ENCODE data around the gene SCGN.
A peak's percentile ranks its signal among the peaks of the same experiment; 100 is the strongest.

Gene SCGN

DNA sequence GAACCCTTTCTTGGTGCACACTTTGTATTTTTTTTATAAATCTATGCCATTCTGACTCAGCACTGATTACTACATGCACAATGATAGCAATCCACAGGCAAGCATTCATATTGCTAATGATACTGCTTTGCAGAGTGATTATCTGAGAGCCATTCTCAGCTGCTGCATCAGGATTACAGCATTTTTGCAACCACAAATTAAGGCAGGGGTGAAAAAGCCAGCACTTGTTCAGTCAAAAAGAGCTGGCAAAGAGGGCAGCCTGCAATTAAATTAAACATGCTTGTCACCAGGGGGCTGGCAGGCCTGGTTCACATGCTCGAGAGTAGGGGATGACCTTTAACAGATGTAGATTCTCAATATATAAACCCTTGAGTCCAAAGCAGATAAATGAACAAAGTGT is 61.8 kb downstream of the SCGN start:
- no peak for ATAC-seq
- TF ChIP-seq TCF4 (CRISPR knock-in tag; IDR thresholded peaks at IDR 0.05; ENCODE audit: borderline replicate concordance) = no peak
- TF ChIP-seq PPARA (CRISPR knock-in tag; IDR thresholded peaks at IDR 0.05; ENCODE audit: borderline replicate concordance) = no peak
- TF ChIP-seq, protein P1, sequence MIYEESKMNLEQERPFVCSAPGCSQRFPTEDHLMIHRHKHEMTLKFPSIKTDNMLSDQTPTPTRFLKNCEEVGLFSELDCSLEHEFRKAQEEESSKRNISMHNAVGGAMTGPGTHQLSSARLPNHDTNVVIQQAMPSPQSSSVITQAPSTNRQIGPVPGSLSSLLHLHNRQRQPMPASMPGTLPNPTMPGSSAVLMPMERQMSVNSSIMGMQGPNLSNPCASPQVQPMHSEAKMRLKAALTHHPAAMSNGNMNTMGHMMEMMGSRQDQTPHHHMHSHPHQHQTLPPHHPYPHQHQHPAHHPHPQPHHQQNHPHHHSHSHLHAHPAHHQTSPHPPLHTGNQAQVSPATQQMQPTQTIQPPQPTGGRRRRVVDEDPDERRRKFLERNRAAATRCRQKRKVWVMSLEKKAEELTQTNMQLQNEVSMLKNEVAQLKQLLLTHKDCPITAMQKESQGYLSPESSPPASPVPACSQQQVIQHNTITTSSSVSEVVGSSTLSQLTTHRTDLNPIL (CRISPR knock-in tag; IDR thresholded peaks at IDR 0.05; ENCODE audit: low read depth) = no peak
- no peak for TF ChIP-seq ZNF8 (CRISPR knock-in tag; IDR thresholded peaks at IDR 0.05)
- TF ChIP-seq OSR1 (CRISPR knock-in tag; IDR thresholded peaks at IDR 0.05) = no peak
- TF ChIP-seq RARB (CRISPR knock-in tag; IDR thresholded peaks at IDR 0.05) = no peak

DNA sequence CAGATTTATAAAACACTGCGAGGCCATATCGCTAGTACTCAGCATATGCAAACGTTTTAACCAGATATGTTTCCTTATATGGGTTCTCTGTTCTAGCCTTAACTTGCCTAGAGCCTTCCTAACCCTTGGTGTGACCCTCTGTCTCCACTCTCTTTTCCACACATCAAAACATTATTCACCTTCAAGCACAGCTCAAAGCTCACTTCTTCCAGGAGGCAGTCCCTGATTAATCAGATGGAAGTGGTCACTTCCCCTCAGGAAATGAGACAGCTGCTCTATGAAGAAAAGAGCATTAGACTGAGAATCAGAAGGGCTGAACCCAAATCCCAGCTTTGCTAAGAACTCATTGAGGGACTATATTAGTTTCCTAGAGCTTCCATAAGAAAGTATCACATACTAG is 62.8 kb downstream of the SCGN start:
- ATAC-seq = no peak
- no peak for TF ChIP-seq ZNF565 (CRISPR knock-in tag; conservative IDR thresholded peaks at IDR 0.05; ENCODE audit: low read depth)
- no peak for TF ChIP-seq ISL1 (CRISPR knock-in tag; IDR thresholded peaks at IDR 0.05)
- no peak for TF ChIP-seq ESRRG (CRISPR knock-in tag; IDR thresholded peaks at IDR 0.05)
- TF ChIP-seq ZNF8 (CRISPR knock-in tag; IDR thresholded peaks at IDR 0.05) = no peak
- TF ChIP-seq ZFP3 (CRISPR knock-in tag; IDR thresholded peaks at IDR 0.05) = no peak
- TF ChIP-seq PPARA (CRISPR knock-in tag; IDR thresholded peaks at IDR 0.05; ENCODE audit: borderline replicate concordance) = no peak
- TF ChIP-seq GLIS3 (CRISPR knock-in tag; IDR thresholded peaks at IDR 0.05) = no peak
- no peak for TF ChIP-seq OSR1 (CRISPR knock-in tag; IDR thresholded peaks at IDR 0.05)
- TF ChIP-seq TCF4 (CRISPR knock-in tag; IDR thresholded peaks at IDR 0.05; ENCODE audit: borderline replicate concordance) = no peak
- TF ChIP-seq, protein P1 (CRISPR knock-in tag; IDR thresholded peaks at IDR 0.05; ENCODE audit: low read depth) = no peak
- no peak for TF ChIP-seq ZNF70 (CRISPR knock-in tag; IDR thresholded peaks at IDR 0.05)
- TF ChIP-seq, protein P2, sequence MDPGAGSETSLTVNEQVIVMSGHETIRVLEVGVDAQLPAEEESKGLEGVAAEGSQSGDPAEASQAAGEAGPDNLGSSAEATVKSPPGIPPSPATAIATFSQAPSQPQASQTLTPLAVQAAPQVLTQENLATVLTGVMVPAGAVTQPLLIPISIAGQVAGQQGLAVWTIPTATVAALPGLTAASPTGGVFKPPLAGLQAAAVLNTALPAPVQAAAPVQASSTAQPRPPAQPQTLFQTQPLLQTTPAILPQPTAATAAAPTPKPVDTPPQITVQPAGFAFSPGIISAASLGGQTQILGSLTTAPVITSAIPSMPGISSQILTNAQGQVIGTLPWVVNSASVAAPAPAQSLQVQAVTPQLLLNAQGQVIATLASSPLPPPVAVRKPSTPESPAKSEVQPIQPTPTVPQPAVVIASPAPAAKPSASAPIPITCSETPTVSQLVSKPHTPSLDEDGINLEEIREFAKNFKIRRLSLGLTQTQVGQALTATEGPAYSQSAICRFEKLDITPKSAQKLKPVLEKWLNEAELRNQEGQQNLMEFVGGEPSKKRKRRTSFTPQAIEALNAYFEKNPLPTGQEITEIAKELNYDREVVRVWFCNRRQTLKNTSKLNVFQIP (CRISPR knock-in tag; IDR thresholded peaks at IDR 0.05; ENCODE audit: borderline replicate concordance, low read depth) = no peak
- TF ChIP-seq BACH2 (CRISPR knock-in tag; IDR thresholded peaks at IDR 0.05; ENCODE audit: borderline replicate concordance) = no peak
- TF ChIP-seq, protein P3, sequence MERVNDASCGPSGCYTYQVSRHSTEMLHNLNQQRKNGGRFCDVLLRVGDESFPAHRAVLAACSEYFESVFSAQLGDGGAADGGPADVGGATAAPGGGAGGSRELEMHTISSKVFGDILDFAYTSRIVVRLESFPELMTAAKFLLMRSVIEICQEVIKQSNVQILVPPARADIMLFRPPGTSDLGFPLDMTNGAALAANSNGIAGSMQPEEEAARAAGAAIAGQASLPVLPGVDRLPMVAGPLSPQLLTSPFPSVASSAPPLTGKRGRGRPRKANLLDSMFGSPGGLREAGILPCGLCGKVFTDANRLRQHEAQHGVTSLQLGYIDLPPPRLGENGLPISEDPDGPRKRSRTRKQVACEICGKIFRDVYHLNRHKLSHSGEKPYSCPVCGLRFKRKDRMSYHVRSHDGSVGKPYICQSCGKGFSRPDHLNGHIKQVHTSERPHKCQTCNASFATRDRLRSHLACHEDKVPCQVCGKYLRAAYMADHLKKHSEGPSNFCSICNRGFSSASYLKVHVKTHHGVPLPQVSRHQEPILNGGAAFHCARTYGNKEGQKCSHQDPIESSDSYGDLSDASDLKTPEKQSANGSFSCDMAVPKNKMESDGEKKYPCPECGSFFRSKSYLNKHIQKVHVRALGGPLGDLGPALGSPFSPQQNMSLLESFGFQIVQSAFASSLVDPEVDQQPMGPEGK (CRISPR knock-in tag; IDR thresholded peaks at IDR 0.05; ENCODE audit: borderline replicate concordance) = no peak

DNA sequence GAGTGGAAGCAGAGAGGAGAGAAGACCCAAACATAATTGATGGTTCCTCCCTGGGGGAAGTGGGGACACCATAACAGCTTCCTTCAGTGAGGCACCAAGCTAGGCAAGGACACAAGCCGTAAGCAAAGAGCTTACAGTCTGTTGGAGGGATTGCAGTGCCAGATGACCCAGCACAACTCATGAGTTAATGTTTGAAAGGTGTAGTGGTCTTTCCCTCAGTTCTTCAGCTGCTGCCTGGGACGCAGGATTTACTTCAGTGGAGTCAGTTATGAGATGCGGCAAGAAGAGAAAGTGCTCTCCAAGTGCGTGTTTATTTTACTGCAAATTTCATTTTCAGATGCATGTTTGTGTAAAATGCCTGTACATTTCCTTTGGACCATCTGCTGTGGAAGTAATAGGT is 63.8 kb downstream of the SCGN start:
- no peak for ATAC-seq
- no peak for TF ChIP-seq RARB (CRISPR knock-in tag; IDR thresholded peaks at IDR 0.05)
- TF ChIP-seq SNAI2 (CRISPR knock-in tag; IDR thresholded peaks at IDR 0.05) = no peak
- no peak for TF ChIP-seq BACH2 (CRISPR knock-in tag; IDR thresholded peaks at IDR 0.05; ENCODE audit: borderline replicate concordance)

DNA sequence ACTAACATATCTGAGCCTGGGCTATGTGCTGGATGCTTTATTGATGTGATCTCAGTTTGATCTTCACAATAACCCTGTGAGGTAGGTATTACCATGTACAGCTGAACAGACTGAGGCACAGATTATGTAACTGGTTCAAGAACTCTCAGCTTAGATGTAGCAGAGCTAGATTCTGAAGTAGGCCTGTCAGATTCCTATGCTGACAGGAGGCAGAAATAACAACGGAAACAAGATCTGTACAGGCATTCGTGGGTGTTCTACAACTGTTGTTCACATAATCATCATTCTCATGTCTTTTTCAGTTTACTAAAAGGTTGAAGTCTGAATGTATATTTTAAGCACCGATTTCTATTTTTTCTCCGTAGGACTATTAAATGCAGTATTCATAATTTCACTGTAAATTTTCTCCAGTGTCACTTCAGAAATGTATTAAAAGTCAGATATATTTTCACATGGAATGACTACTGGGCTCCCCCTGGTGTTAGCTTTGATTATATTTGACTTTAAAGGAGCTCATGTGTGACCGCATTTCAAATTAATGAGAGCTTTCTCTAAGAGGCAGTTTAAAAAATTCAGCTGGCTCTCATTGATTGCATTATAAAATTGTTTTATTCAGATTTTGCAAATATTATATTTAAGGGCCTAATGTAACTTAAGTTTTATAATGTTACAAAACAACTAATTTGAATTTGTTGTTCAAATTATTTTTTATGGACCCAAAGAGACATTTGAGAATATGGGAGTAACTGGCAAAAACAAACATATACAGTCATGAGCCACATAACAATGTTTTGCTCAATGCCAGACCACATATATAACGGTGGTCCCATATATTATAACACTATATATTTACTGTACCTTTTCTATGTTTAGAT is 66.1 kb downstream of the SCGN start:
- peak; percentile 70; the same call in 2 of the 3 replicates for ATAC-seq
- no peak for TF ChIP-seq RARB (CRISPR knock-in tag; IDR thresholded peaks at IDR 0.05)
- TF ChIP-seq ZNF70 (CRISPR knock-in tag; IDR thresholded peaks at IDR 0.05) = no peak
- TF ChIP-seq ESRRG (CRISPR knock-in tag; IDR thresholded peaks at IDR 0.05) = no peak
- TF ChIP-seq, protein P3 (CRISPR knock-in tag; IDR thresholded peaks at IDR 0.05; ENCODE audit: borderline replicate concordance) = no peak
- TF ChIP-seq PPARA (CRISPR knock-in tag; IDR thresholded peaks at IDR 0.05; ENCODE audit: borderline replicate concordance) = no peak

Measured in SK-N-SH treated with all-trans-retinoic acid at 6 μM for 48 hours (cell line).